Upper lobe of left lung (tissue), 6 donors: ENCODE measurements around the gene ARHGEF4. TPM values are rescaled to one million over a fixed set of nuclear protein-coding genes. Genes with fewer than 3 reads are reported as not detected.

Experiments
- ATAC-seq, 2 donors: fragments of 200-7000 bp; cut with Tn5 transposase; one replicate each; pipeline ENCODE4 v1.9.1; 2022; ENCODE audit warnings: mild to moderate bottlenecking in 2 of 2, moderate library complexity in 2 of 2; ENCODE audit not compliant: low FRiP score in 2 of 2
- DNase-seq, 2 donors: peaks; one replicate each; pipeline ENCODE4 v3.0.0-alpha.2; 2019 to 2020
- H3K27ac ChIP-seq, 4 donors: fragments of 200-600 bp; sonication (generic); one replicate each; pipeline ENCODE4 v1.5.1; 2016 to 2019
- H3K27me3 ChIP-seq, 4 donors: fragments of 200-600 bp; sonication (generic); one replicate each; pipeline ENCODE4 v1.5.1; 2017 to 2019
- H3K36me3 ChIP-seq, 4 donors: fragments of 200-600 bp; sonication (generic); one replicate each; pipeline ENCODE4 v1.5.1; 2016 to 2019
- H3K4me1 ChIP-seq, 4 donors: fragments of 200-600 bp; sonication (generic); one replicate each; pipeline ENCODE4 v1.5.1; 2018 to 2019
- H3K4me3 ChIP-seq, 4 donors: fragments of 200-600 bp; sonication (generic); one replicate each; pipeline ENCODE4 v1.5.1; 2017 to 2019; ENCODE audit warnings: mild to moderate bottlenecking in 2 of 4, moderate library complexity in 1 of 4
- H3K9me3 ChIP-seq, 4 donors: fragments of 200-600 bp; sonication (generic); one replicate each; pipeline ENCODE4 v1.5.1; 2018 to 2019
- CTCF ChIP-seq, 6 experiments: fragments of 450-650 bp in 4 of 6; fragments of 200-600 bp in 2 of 6; sonication (generic) in 2 of 6; IDR thresholded peaks; one replicate each; pipeline ENCODE4 v1.5.1; 2016 to 2019; ENCODE audit warnings: antibody characterized with exemption in 6 of 6
- EP300 ChIP-seq, 4 donors: sonication (generic); formaldehyde crosslinking; IDR thresholded peaks; one replicate each; pipeline ENCODE4 v1.5.1; 2017; ENCODE audit warnings: antibody characterized with exemption in 4 of 4, control low read depth in 2 of 4
- POLR2A ChIP-seq, 4 donors: fragments of 450-650 bp; IDR thresholded peaks; one replicate each; pipeline ENCODE4 v1.5.1; 2016 to 2017; ENCODE audit warnings: antibody characterized with exemption in 4 of 4, mild to moderate bottlenecking in 2 of 4
- POLR2AphosphoS5 ChIP-seq, 2 donors: sonication (generic); formaldehyde crosslinking; IDR thresholded peaks; one replicate each; pipeline ENCODE4 v1.5.1; 2017; ENCODE audit warnings: antibody characterized with exemption in 2 of 2
- WGBS, 2 donors: methylation state at CpG; one replicate each; pipeline ENCODE4 v1.1.5; 2017 to 2018; 5-methylcytosine and 5-hydroxymethylcytosine counted together
- total RNA-seq, 6 donors: library from RNA; depleted of rRNA in 4 of 6; stranded (reverse); fragments of >200 nt in 4 of 6; gene quantifications; one replicate each; pipeline versions ENCODE4 v1.1.0 to v1.2.1, GENCODE V29; 2016 to 2021
- donor health status: DM: no; HTN: no; CAD: no; lungs with moderate emphysema.
- donor health status: DM: no; HTN: yes; CAD: no; lungs with severe emphysema.

The ARHGEF4 gene
- total RNA-seq, 6 donors from 2014 or later, result 10.1 to 101 (median 22.5) TPM

- DNase-seq (no peak), ATAC-seq (no peak)
- H3K4me1 ChIP-seq, result no peaks in the 10 kb centered on the region
- H3K36me3 ChIP-seq, result no peaks in the 10 kb centered on the region
- 58 to 87% methylated on average over 3 to 4 of the region's 4 CpGs for WGBS, 2 donors
- H3K27ac ChIP-seq, result no peak overlapping the region
- no peaks in the 10 kb centered on the region for H3K27me3 ChIP-seq
- TF ChIP-seq POLR2AphosphoS5 (IDR thresholded peaks at IDR 0.05) (no peak), CTCF (IDR thresholded peaks at IDR 0.05) (no peak), EP300 (IDR thresholded peaks at IDR 0.05) (no peak), POLR2A (IDR thresholded peaks at IDR 0.05) (no peak)
- H3K9me3 ChIP-seq, result no peaks in the 10 kb centered on the region
- no peak overlapping the region for H3K4me3 ChIP-seq
Observed at GRCh38 chr2:130883496-130883895, 46.8 kb downstream of the ARHGEF4 start.

- Histone ChIP-seq H3K36me3 (no peaks in the 10 kb centered on the region), H3K27me3 (no peaks in the 10 kb centered on the region), H3K4me1 (no peaks in the 10 kb centered on the region), H3K9me3 (no peaks in the 10 kb centered on the region), H3K27ac (no peak overlapping the region), H3K4me3 (no peak overlapping the region)
- DNase-seq (no peak), ATAC-seq (no peak)
- no peak for TF ChIP-seq CTCF (IDR thresholded peaks at IDR 0.05)
- TF ChIP-seq EP300 (IDR thresholded peaks at IDR 0.05), result no peak
- 62 to 64% methylated on average over 4 of the region's 4 CpGs for WGBS, 2 donors
Observed at GRCh38 chr2:130884013-130884412, 47.3 kb downstream of the ARHGEF4 start.

GRCh38 chr2:130884503-130884902 is 47.8 kb downstream of the ARHGEF4 start:
- 78 to 81% methylated on average over 7 of the region's 7 CpGs for WGBS, 2 donors
- H3K27me3 ChIP-seq, result no peaks in the 10 kb centered on the region
- no peaks in the 10 kb centered on the region for H3K36me3 ChIP-seq
- H3K4me1 ChIP-seq, result no peaks in the 10 kb centered on the region
- H3K9me3 ChIP-seq, result no peaks in the 10 kb centered on the region
- H3K27ac ChIP-seq, result no peak overlapping the region
- H3K4me3 ChIP-seq, result no peak overlapping the region
- TF ChIP-seq EP300 (IDR thresholded peaks at IDR 0.05) (no peak), POLR2A (IDR thresholded peaks at IDR 0.05) (no peak), POLR2AphosphoS5 (IDR thresholded peaks at IDR 0.05) (no peak), CTCF (IDR thresholded peaks at IDR 0.05) (no peak)
- ATAC-seq (no peak), DNase-seq (no peak)

GRCh38 chr2:130887643-130888042 is 50.9 kb downstream of the ARHGEF4 start:
- Histone ChIP-seq H3K4me1 (no peaks in the 10 kb centered on the region), H3K27me3 (no peaks in the 10 kb centered on the region), H3K9me3 (no peaks in the 10 kb centered on the region), H3K36me3 (no peaks in the 10 kb centered on the region), H3K27ac (no peak overlapping the region), H3K4me3 (no peak overlapping the region)
- ATAC-seq (no peak), DNase-seq (no peak)
- TF ChIP-seq POLR2AphosphoS5 (IDR thresholded peaks at IDR 0.05), result no peak
- TF ChIP-seq EP300 (IDR thresholded peaks at IDR 0.05), result no peak
- no peak for TF ChIP-seq CTCF (IDR thresholded peaks at IDR 0.05)
- TF ChIP-seq POLR2A (IDR thresholded peaks at IDR 0.05), result no peak
- WGBS, 2 donors, result 78 to 81% methylated on average over 6 of the region's 6 CpGs

- TF ChIP-seq POLR2AphosphoS5 (IDR thresholded peaks at IDR 0.05), result no peak
- no peak for TF ChIP-seq EP300 (IDR thresholded peaks at IDR 0.05)
- TF ChIP-seq CTCF (IDR thresholded peaks at IDR 0.05), result no peak
- no peak for TF ChIP-seq POLR2A (IDR thresholded peaks at IDR 0.05)
- no peak overlapping the region for H3K4me3 ChIP-seq
- 72 to 75% methylated on average over 5 of the region's 5 CpGs for WGBS, 2 donors
- no peaks in the 10 kb centered on the region for H3K36me3 ChIP-seq
- no peaks in the 10 kb centered on the region for H3K9me3 ChIP-seq
- no peak for DNase-seq
- no peaks in the 10 kb centered on the region for H3K4me1 ChIP-seq
- no peak for ATAC-seq
- H3K27me3 ChIP-seq, result no peaks in the 10 kb centered on the region
- no peak overlapping the region for H3K27ac ChIP-seq
Observed at GRCh38 chr2:130890941-130891669, 54.4 kb downstream of the ARHGEF4 start.
